D341Med (cell line): ENCODE measurements around the gene SLC2A6.
A peak's percentile ranks its signal among the peaks of the same experiment; 100 is the strongest.
"Not testable (repeated sequence)": the region's sequence is repeated elsewhere in the genome, so short reads cannot be mapped to it uniquely, and the experiment has no call there.

Experiments
- DNase-seq: peaks from one replicate; pipeline ENCODE4 v3.0.0; 2012; ENCODE audit warnings: low spot score

The SLC2A6 gene

GRCh38 chr9:133463234-133463863 lies 15.6 kb downstream of the SLC2A6 start:
- DNase-seq, result no peak

GRCh38 chr9:133461975-133462374 lies 16.9 kb downstream of the SLC2A6 start:
- DNase-seq, result no peak

GRCh38 chr9:133460405-133461175 lies 18.3 kb downstream of the SLC2A6 start:
- DNase-seq, result no peak

- peak; percentile 97 for DNase-seq
These were observed 19.2 kb downstream of the SLC2A6 start, which contains the start of gene CACFD1 for GRCh38 chr9:133459476-133460404. Gene CACFD1, plus strand, starts transcription at chr9:133459978. Its CDS starts 89 bp downstream, at chr9:133460067.

- DNase-seq, result no peak
These were observed 20.1 kb downstream of the SLC2A6 start for GRCh38 chr9:133458643-133459312.

GRCh38 chr9:133457748-133458147 lies 21.2 kb downstream of the SLC2A6 start:
- no peak for DNase-seq

GRCh38 chr9:133457233-133457632 lies 21.7 kb downstream of the SLC2A6 start:
- no peak for DNase-seq

- DNase-seq, result no peak
These were observed 22.5 kb downstream of the SLC2A6 start for GRCh38 chr9:133456409-133456808.

- no peak for DNase-seq
These were observed 23.0 kb downstream of the SLC2A6 start for GRCh38 chr9:133455936-133456335.

GRCh38 chr9:133454943-133455673 lies 23.8 kb downstream of the SLC2A6 start:
- no peak for DNase-seq

- no peak for DNase-seq
These were observed 24.6 kb downstream of the SLC2A6 start for GRCh38 chr9:133454325-133454724.

- DNase-seq, result no peak
These were observed 25.2 kb downstream of the SLC2A6 start for GRCh38 chr9:133453651-133454050.

- no peak for DNase-seq
These were observed 26.3 kb downstream of the SLC2A6 start for GRCh38 chr9:133452562-133452961.

GRCh38 chr9:133451865-133452264 lies 27.0 kb downstream of the SLC2A6 start:
- DNase-seq, result not testable (repeated sequence)

- no peak for DNase-seq
These were observed 29.1 kb downstream of the SLC2A6 start for GRCh38 chr9:133449760-133450159.

- DNase-seq, result no peak
These were observed 30.4 kb downstream of the SLC2A6 start for GRCh38 chr9:133448487-133448972.

- DNase-seq, result no peak
These were observed 33.5 kb downstream of the SLC2A6 start for GRCh38 chr9:133445293-133445969.

- DNase-seq, result no peak
These were observed 34.9 kb downstream of the SLC2A6 start for GRCh38 chr9:133443982-133444381.

GRCh38 chr9:133443248-133443647 lies 35.7 kb downstream of the SLC2A6 start:
- no peak for DNase-seq

- DNase-seq, result no peak
These were observed 37.3 kb downstream of the SLC2A6 start for GRCh38 chr9:133441571-133441970.
